H4 (cell line): ENCODE measurements around the gene MAPRE3. TPM values are rescaled to one million over a fixed set of nuclear protein-coding genes. Genes with fewer than 3 reads are reported as not detected.

Experiments
- DNase-seq: peaks from one replicate; pipeline ENCODE4 v3.0.0-alpha.2; 2015; ENCODE audit warnings: low spot score
- total RNA-seq: library from RNA; depleted of rRNA; stranded (reverse); fragments of >200 nt; shearing (Covaris generic); gene quantifications from 2 replicates; pipeline ENCODE4 v1.2.3, GENCODE V29; 2014

Gene MAPRE3
- total RNA-seq, 1 experiment from 2014 or later: 4.0 TPM

DNA sequence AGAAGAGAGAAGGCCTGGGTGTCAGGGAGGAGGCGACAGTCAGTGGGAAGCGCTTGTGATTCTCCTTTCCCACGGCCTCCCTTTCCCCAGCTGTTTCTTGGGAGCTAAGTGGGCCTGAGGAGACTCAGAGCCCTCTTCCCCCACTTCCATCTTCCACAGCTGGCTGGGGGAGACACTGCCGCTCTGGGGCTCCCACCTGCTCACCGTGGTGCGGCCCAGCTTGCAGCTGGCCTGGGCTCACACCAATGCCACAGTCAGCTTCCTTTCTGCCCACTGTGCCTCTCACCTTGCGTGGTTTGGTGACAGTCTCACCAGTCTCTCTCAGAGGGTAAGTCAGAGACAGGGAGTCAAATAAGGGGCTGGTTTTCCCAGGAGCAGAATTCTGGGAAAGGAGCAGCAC lies 69.4 kb downstream of the MAPRE3 start:
- no peak for DNase-seq

GRCh38 chr2:27040282-27040681 lies 69.8 kb downstream of the MAPRE3 start:
- DNase-seq: no peak

GRCh38 chr2:27041752-27042151 lies 71.3 kb downstream of the MAPRE3 start:
- DNase-seq: no peak

- DNase-seq: no peak
Observed at GRCh38 chr2:27042159-27042661, 71.8 kb downstream of the MAPRE3 start.

DNA sequence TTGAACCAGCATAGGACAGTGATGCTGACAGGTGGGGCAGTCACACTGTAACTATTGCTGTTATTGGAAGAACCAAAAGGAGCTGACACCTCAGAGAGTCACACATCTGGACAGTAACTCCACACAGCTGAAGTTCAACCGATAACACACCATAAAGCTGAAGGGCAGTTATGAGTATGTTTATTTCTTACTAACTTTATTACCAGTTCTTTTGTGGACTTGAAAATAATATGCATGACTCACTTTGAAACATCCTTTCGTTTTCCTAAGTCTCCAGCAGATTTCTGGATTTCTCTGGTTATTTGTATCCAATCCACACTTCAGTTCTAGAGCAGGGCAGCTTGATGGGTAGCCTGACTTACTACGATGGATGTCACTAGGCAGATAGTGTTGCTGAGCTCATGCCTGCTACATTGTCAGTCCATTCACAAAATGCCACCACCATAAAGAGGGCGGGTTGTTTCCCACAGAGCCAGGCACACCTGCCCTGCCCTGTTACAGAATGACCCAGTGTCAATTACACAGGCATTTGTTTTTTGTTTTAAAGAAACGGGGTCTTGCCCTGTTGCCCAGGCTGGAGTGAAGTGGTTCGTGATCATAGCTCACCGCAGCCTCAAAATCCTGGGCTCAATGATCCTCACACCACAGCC lies 72.7 kb downstream of the MAPRE3 start:
- DNase-seq: no peak

DNA sequence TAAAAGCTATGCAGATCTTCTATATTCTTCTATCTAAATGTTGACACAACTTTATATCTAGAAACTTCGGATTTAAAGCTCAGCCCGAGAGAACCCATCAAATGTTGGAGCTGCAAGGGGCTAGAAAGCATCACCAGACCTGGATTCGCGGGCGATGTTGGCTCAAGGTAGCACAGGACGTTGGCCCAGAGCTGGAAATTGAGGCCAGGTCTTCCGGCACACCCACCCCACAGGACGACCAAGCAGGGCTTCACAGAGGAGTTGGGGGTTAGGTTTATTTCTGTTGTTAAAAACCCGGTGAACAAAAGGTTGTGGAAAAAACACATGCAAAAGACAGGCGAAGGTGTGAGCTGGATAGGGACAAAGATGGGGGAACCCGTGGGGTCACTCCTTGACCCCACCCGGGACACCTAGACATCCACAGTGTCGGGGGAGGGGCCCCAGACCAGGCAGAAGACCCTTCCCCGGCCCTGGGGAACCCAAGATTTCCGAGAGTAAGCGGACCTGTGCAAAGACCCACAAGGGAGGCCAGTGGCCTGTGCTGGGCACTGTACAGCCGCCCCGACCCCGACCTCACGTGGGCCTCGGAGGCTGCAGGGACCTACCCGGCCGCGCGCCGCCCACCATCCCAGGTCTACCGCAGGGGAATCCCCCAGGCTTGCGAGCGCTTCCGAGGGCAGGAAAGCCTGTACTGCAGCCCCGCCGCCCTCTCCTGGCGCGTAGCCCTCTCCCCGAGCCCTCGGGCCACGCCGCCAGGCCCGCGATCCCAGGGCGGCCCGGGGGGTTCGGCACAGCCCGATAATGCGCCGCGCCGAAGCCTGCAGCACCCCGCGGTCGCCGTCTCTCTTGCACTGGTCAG lies 79.2 kb downstream of the MAPRE3 start:
- no peak for DNase-seq

DNA sequence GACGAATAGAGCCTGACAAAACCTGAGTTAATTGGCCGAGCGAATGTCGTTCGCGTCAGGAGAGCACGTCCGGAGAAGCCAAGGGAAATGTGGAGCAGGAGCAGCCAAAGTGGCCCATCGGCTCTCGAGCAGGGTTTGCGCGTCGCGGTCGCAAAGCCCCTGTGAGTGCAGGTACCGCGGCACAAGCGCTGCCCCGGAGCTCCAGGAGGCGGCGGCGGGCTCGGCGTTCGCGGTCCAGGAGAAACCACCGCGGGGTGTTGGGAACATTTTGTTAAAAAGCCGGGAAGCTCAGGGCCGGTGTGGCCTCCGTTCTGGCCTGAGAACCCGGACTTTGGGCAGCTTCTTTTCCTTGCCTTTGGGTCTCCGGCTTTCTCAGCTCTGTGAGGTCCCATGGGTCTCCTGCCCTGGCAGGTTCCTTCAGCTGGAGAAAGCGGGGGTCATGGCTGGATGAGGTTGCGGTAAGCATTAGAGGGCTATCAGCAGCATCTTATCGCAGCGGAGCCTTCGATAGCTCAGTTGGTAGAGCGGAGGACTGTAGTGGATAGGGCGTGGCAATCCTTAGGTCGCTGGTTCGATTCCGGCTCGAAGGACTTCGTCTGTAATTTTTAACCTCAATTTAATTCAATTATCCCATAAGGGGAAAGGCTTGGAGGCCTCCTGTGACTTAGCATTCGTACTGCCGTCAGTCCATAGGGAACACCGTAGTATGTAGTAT lies 80.0 kb downstream of the MAPRE3 start:
- peak; percentile 90 for DNase-seq

DNA sequence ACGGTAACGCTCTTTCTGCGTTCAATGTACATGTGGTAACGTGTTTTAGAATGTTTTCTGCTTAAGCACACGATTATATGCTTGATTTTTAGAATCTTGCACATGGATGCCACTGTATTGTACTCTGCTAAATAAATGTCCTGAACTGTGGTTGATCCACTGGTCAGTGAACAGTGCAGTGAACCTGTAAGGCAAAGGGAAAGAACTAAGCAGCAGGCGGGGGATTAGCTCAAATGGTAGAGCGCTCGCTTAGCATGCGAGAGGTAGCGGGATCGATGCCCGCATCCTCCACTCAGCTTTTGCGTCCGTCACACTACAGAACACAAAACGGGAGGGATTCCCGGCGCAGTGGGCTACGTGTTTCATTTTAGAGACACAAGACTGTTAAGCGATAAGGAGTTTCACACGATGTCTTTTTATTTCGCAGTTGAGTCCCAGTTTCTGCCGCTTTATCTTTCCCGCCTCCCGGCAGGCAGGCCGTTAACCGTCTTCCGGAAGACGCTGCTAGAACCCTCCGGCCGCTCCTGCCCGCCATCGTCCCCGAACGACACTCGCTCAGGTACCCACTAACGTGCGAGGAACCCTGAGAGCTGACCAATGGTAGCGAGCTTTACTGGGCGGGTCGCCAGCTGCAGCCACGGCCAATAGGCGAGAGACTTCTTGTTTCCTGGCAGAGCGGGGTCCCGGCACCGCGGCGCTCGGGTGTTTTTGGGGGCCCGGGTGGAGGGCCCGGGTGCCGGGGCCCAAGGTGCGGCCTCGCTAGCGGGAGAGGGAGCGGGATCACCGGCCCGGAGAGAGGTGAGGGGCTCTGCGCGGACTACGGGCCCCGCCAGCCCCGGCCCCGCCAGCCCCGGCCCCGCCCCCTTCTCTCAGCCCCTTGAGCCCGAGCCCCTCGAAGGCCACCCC lies 80.8 kb downstream of the MAPRE3 start, which contains the start of gene AGBL5:
AGBL5 (plus strand) TSS at position 673 of the 906 bp plus-strand sequence. CDS start 1,291 bp downstream, outside the sequence.
- peak; percentile 88 for DNase-seq

- no peak for DNase-seq
Observed at GRCh38 chr2:27051902-27052645, 81.6 kb downstream of the MAPRE3 start.

- no peak for DNase-seq
Observed at GRCh38 chr2:27053321-27053720, 82.9 kb downstream of the MAPRE3 start.

- DNase-seq: no peak
Observed at GRCh38 chr2:27053776-27054175, 83.3 kb downstream of the MAPRE3 start.

DNA sequence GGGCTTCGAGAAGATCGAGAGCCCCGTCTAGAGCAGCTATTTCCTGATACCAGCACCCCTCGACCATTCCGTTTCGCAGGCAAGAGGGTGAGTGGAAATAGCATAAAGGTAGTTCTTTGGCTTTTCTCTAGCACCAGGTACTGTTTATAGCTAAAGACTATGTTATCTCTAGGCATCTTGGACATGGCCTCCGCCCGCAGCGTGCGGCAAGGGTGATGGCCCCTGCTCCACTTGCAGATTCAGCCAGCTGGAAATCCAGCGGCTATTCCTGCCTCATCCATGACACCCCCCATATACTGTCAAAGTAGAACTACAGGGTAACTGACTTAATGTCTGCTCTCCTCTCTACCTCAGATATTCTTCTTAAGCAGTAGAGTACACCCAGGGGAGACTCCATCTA lies 84.3 kb downstream of the MAPRE3 start:
- no peak for DNase-seq

GRCh38 chr2:27057184-27057583 lies 86.7 kb downstream of the MAPRE3 start:
- DNase-seq: no peak

- DNase-seq: no peak
Observed at GRCh38 chr2:27058210-27058609, 87.8 kb downstream of the MAPRE3 start.

GRCh38 chr2:27059141-27059820 lies 88.8 kb downstream of the MAPRE3 start:
- no peak for DNase-seq

DNA sequence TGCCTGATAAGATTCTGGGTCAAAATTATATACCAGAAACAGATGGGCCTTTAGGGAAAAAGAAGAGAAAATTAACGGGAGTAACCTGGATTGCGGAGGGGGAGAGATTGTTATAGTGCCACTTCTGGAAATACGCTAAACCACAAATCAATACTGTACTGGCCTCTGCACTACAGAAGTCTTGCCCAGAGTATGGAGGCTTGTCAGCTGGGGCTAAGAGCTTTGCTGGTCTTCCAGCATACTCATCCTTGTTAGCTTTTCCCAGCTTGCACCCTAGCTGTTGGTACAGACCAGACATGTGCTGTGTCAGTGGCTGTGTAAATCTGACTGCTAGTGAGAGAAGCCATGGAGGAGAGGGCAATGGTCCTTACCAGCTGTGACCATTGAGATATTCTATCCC lies 89.9 kb downstream of the MAPRE3 start:
- DNase-seq: no peak

DNA sequence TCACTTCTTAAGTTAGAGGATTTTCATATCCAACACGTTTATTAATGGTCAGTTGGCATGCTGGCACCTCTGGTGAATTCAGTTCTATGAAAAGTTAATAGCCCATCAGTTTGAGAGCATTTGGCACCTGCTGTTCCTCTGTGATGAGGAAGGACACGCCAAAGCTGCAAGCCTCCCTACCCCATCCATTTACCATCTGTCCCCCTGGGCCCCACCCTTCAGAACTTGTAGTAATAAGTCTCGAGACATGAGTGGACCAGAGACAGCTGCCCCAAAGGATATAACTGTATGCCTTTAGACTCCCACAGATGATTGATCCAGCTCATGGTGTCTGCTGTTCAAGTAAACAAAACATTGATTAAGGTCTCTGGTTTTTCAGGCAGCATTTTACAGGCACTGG lies 94.7 kb downstream of the MAPRE3 start:
- no peak for DNase-seq

DNA sequence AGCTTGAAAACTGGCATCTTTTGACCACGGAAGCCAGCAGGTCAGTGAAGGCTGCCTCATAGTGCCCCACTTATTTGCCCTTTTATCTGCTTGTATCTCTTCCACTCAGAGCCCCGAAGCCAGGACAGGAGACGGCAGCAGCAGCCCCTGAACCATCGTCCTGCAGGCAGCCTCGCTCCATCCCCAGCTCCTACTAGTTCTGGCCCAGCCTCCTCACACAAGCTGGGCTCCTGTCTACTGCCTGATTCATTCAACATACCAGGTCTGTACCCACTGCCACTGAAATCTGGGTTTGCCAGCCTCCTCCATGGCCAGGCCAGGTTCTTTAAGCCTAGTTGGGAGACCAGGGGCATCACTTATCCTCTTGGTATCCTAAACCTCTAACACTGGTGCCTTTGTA lies 96.9 kb downstream of the MAPRE3 start:
- no peak for DNase-seq

DNA sequence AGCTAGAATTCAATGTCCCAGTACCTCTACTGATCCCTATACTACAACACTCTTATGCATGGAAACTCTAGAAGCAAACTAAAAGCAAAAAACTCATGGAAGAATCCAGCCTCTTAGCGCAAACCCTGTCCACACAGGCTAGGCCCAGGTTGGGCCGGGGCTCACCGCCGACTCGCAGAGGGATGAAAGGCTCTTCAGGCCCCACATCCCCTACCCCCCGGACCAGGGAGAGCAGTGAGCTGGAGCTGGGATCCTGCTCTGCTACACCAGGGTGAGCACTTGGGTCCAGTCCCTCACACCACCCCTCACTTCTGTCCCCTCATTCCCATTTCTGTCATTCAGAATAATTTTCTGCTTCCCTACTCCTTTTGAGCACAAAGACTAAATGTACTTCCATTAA lies 99.0 kb downstream of the MAPRE3 start:
- DNase-seq: no peak
